ENCODE results near the gene CRISP1.

DNA sequence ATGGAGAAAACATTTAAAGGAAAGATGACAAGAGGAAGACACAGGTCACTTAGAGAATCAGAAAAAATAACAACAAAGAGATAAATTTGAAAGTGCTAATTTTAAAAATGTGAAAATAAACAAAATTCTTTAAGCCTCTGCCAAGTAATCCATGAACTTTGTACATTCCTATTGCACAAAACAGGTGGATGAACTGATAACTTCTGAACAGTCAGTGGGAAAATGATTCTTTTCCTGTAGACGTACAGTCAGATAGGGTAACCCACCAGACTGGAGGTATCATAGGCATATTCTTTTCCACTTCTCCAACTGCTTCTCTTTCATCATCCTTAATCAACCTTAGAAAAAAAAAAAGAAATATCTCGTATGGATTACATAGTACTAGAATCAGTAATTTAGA is 36.5 kb upstream of the CRISP1 start:
- TF ChIP-seq, protein P1, sequence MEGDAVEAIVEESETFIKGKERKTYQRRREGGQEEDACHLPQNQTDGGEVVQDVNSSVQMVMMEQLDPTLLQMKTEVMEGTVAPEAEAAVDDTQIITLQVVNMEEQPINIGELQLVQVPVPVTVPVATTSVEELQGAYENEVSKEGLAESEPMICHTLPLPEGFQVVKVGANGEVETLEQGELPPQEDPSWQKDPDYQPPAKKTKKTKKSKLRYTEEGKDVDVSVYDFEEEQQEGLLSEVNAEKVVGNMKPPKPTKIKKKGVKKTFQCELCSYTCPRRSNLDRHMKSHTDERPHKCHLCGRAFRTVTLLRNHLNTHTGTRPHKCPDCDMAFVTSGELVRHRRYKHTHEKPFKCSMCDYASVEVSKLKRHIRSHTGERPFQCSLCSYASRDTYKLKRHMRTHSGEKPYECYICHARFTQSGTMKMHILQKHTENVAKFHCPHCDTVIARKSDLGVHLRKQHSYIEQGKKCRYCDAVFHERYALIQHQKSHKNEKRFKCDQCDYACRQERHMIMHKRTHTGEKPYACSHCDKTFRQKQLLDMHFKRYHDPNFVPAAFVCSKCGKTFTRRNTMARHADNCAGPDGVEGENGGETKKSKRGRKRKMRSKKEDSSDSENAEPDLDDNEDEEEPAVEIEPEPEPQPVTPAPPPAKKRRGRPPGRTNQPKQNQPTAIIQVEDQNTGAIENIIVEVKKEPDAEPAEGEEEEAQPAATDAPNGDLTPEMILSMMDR (IDR thresholded peaks at IDR 0.05) = no peak
- TF ChIP-seq POLR2A (IDR thresholded peaks at IDR 0.05) = no peak

All from lower leg skin (tissue), 3 donors.